HEK293 (cell line): ENCODE results near the gene YPEL1.

ENCODE experiments used
- CTCF ChIA-PET: fragments of 350-600 bp; formaldehyde crosslinking; extraction: SDS; loops from one replicate; lab custom pipeline; 2021; ENCODE audit warnings: antibody characterized with exemption; lab: Yijun Ruan, JAX
- POLR2A ChIA-PET: fragments of 300-600 bp; formaldehyde crosslinking; extraction: SDS; loops from one replicate; lab custom pipeline; 2020; ENCODE audit warnings: antibody characterized with exemption, inconsistent platforms; lab: Yijun Ruan, JAX
- H3K27ac ChIP-seq: fragments of 200-500 bp; sonication (Bioruptor generic); 2 replicates; pipeline ENCODE4 v1.5.1; 2014; ENCODE audit warnings: low read depth, low read length, control low read depth, inconsistent platforms; ENCODE audit errors: extremely low read depth
- H3K36me3 ChIP-seq, 2 experiments: fragments of 200-500 bp in 1 of 2; sonication (Bioruptor generic) in 1 of 2; 1 replicate in 1 of 2; 2 replicates in 1 of 2; pipeline ENCODE4 v1.5.1; 2014 to 2017; ENCODE audit warnings: inconsistent platforms in 2 of 2, low read length in 2 of 2; ENCODE audit not compliant: control insufficient read depth in 2 of 2, insufficient read depth in 1 of 2
- H3K4me1 ChIP-seq: fragments of 200-500 bp; sonication (Bioruptor generic); 2 replicates; pipeline ENCODE4 v1.5.1; 2014; ENCODE audit warnings: mild to moderate bottlenecking, low read length, inconsistent platforms; ENCODE audit not compliant: control insufficient read depth, insufficient read depth
- H3K4me3 ChIP-seq: 2 replicates; pipeline ENCODE4 v1.5.1; 2011; ENCODE audit warnings: low read depth, mild to moderate bottlenecking, control low read depth, low read length, moderate library complexity
- H3K9me3 ChIP-seq: fragments of 200-500 bp; sonication (Bioruptor generic); 2 replicates; pipeline ENCODE4 v1.5.1; 2014; ENCODE audit warnings: low read depth, low read length, inconsistent platforms; ENCODE audit not compliant: control insufficient read depth, insufficient read depth
- ATF2 ChIP-seq: fragments of 450-650 bp; formaldehyde crosslinking; IDR thresholded peaks from 2 replicates; pipeline ENCODE4 v1.5.1; 2016; ENCODE audit warnings: missing biosample characterization, missing genetic modification characterization, low read depth
- FEZF1 ChIP-seq: fragments of 450-650 bp; formaldehyde crosslinking; IDR thresholded peaks from 2 replicates; pipeline ENCODE4 v1.5.1; 2016; ENCODE audit warnings: missing biosample characterization, missing genetic modification characterization
- GLI4 ChIP-seq: fragments of 450-650 bp; formaldehyde crosslinking; IDR thresholded peaks from 2 replicates; pipeline ENCODE4 v1.5.1; 2016; ENCODE audit warnings: missing biosample characterization, missing genetic modification characterization
- KLF1 ChIP-seq: fragments of 450-650 bp; formaldehyde crosslinking; IDR thresholded peaks from 2 replicates; pipeline ENCODE4 v1.5.1; 2016; ENCODE audit warnings: missing biosample characterization, missing genetic modification characterization
- KLF17 ChIP-seq: fragments of 450-650 bp; formaldehyde crosslinking; IDR thresholded peaks from 2 replicates; pipeline ENCODE4 v1.5.1; 2016; ENCODE audit warnings: missing biosample characterization, missing genetic modification characterization
- MEIS1 ChIP-seq: sonication (generic); formaldehyde crosslinking; IDR thresholded peaks from 2 replicates; pipeline ENCODE4 v1.8.1; 2022; ENCODE audit warnings: missing genetic modification reagents, mild to moderate bottlenecking, borderline replicate concordance
- MYNN ChIP-seq: fragments of 450-650 bp; formaldehyde crosslinking; IDR thresholded peaks from 2 replicates; pipeline ENCODE4 v1.5.1; 2016; ENCODE audit warnings: missing biosample characterization, missing genetic modification characterization, borderline replicate concordance
- REST ChIP-seq: fragments of 450-650 bp; formaldehyde crosslinking; IDR thresholded peaks from 2 replicates; pipeline ENCODE4 v1.5.1; 2016; ENCODE audit warnings: missing biosample characterization, missing genetic modification characterization
- SALL2 ChIP-seq: fragments of 450-650 bp; formaldehyde crosslinking; IDR thresholded peaks from 2 replicates; pipeline ENCODE4 v1.5.0; 2017; ENCODE audit warnings: missing biosample characterization, mild to moderate bottlenecking, missing genetic modification characterization, borderline replicate concordance
- SETDB1 ChIP-seq: IDR thresholded peaks from one replicate; pipeline ENCODE4 v1.6.1; 2017; ENCODE audit warnings: mild to moderate bottlenecking, low read length, moderate library complexity, mixed read lengths; ENCODE audit not compliant: insufficient read length
- WT1 ChIP-seq: fragments of 450-650 bp; formaldehyde crosslinking; IDR thresholded peaks from 2 replicates; pipeline ENCODE4 v1.5.1; 2016; ENCODE audit warnings: missing biosample characterization, missing genetic modification characterization
- YY1 ChIP-seq: fragments of 450-650 bp; formaldehyde crosslinking; IDR thresholded peaks from 2 replicates; pipeline ENCODE4 v1.5.1; 2018; ENCODE audit warnings: missing biosample characterization, missing genetic modification characterization
- ZEB2 ChIP-seq: fragments of 450-650 bp; formaldehyde crosslinking; IDR thresholded peaks from 2 replicates; pipeline ENCODE4 v1.5.1; 2016; ENCODE audit warnings: missing biosample characterization, missing genetic modification characterization
- ZNF184 ChIP-seq: fragments of 450-650 bp; IDR thresholded peaks from 2 replicates; pipeline ENCODE4 v1.5.1; 2018; ENCODE audit warnings: missing biosample characterization, mild to moderate bottlenecking, missing genetic modification characterization
- ZNF23 ChIP-seq: fragments of 450-650 bp; formaldehyde crosslinking; IDR thresholded peaks from 2 replicates; pipeline ENCODE4 v1.5.1; 2016; ENCODE audit warnings: missing biosample characterization, missing genetic modification characterization, borderline replicate concordance
- ZNF239 ChIP-seq: fragments of 450-650 bp; formaldehyde crosslinking; IDR thresholded peaks from 2 replicates; pipeline ENCODE4 v1.5.1; 2016; ENCODE audit warnings: missing biosample characterization, missing genetic modification characterization
- ZNF24 ChIP-seq: fragments of 450-650 bp; formaldehyde crosslinking; IDR thresholded peaks from 2 replicates; pipeline ENCODE4 v1.5.1; 2016; ENCODE audit warnings: missing biosample characterization, missing genetic modification characterization
- ZNF266 ChIP-seq: fragments of 450-650 bp; formaldehyde crosslinking; IDR thresholded peaks from 2 replicates; pipeline ENCODE4 v1.5.1; 2016; ENCODE audit warnings: missing biosample characterization, missing genetic modification characterization, low read depth
- ZNF354C ChIP-seq: fragments of 450-650 bp; formaldehyde crosslinking; IDR thresholded peaks from 2 replicates; pipeline ENCODE4 v1.5.1; 2016; ENCODE audit warnings: missing biosample characterization, missing genetic modification characterization, low read depth, borderline replicate concordance
- ZNF416 ChIP-seq: fragments of 450-650 bp; formaldehyde crosslinking; IDR thresholded peaks from 2 replicates; pipeline ENCODE4 v1.5.1; 2016; ENCODE audit warnings: missing biosample characterization, missing genetic modification characterization

YPEL1 gene

GRCh38 chr22:21759093-21759492, 23.5 kb upstream of the YPEL1 start:
- Histone ChIP-seq H3K4me1 (0 out of 2 replicates have a peak, but pooled peaks cover 3% of the 10 kb centered on the region), H3K36me3 (peaks cover 0 to 60% of the 10 kb centered on the region in 2 experiments; a peak in 1 of 3 replicates), H3K27ac (no peak overlapping the region), H3K9me3 (no peaks in the 10 kb centered on the region), H3K4me3 (no peak overlapping the region)
- no peak for TF ChIP-seq ZNF239 (tag by site-specific recombination)
- no peak for TF ChIP-seq KLF17 (tag by site-specific recombination)
- no peak for TF ChIP-seq GLI4 (tag by site-specific recombination)
- no peak for TF ChIP-seq ZNF24 (tag by site-specific recombination)
- POLR2A ChIA-PET = no interaction called here
- CTCF ChIA-PET = interaction anchor here (0.6 kb wide), 1 partner anchor 449 kb away, joined by 4 read pairs; no protein-coding TSS in a partner anchor

- H3K9me3 ChIP-seq = no peaks in the 10 kb centered on the region
- no peak overlapping the region for H3K27ac ChIP-seq
- no peak overlapping the region for H3K4me3 ChIP-seq
- ChIA-PET POLR2A (no interaction called here), CTCF (no interaction called here)
- peaks cover 0 to 52% of the 10 kb centered on the region in 2 experiments; a peak in 1 of 3 replicates for H3K36me3 ChIP-seq
- TF ChIP-seq ZNF416 (tag by site-specific recombination) (no peak), ZNF23 (tag by site-specific recombination) (no peak), SETDB1 (no peak), ZNF184 (no peak), REST (tag by site-specific recombination) (no peak), MEIS1 (CRISPR knock-in tag) (no peak), MYNN (tag by site-specific recombination) (no peak), ATF2 (no peak), ZNF266 (tag by site-specific recombination) (no peak)
- TF ChIP-seq, all 188 proteins: peak for 0
- H3K4me1 ChIP-seq = 0 out of 2 replicates have a peak, but pooled peaks cover 3% of the 10 kb centered on the region
Measured at GRCh38 chr22:21758091-21758864, 22.7 kb upstream of the YPEL1 start.

DNA sequence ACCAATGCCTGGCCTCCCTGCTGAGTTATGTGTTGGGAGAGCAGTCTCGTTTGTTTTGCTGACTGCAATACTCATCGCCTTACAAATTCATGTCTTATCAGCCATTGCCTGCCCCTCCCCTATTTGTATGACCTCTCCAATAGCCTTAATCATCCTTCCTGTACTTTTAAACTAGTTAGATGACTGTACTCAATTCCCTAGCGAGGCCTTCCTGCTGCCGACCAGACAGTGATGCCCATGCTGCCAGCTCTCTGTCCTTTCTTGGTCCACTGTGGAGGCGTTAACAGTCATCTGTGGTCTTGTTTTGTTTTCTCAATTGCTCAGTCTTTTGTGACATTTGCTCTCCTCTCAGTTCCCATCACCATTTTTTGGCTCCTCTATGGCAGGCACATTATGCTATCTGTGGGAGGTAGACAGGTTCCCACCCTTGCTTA, 20.3 kb upstream of the YPEL1 start:
- ChIA-PET CTCF (no interaction called here), POLR2A (no interaction called here)
- no peak overlapping the region for H3K4me3 ChIP-seq
- no peak overlapping the region for H3K27ac ChIP-seq
- TF ChIP-seq ZNF354C (tag by site-specific recombination) (no peak), WT1 (tag by site-specific recombination) (0 out of 2 replicates have a peak, but pooled peaks have one; percentile 30), ZEB2 (tag by site-specific recombination) (0 out of 2 replicates have a peak, but pooled peaks have one; percentile 23), YY1 (no peak), SALL2 (tag by site-specific recombination) (no peak), FEZF1 (tag by site-specific recombination) (peak; percentile 61; the same call in 1 of the 2 replicates), KLF1 (0 out of 2 replicates have a peak, but pooled peaks have one; percentile 18)
- peaks cover 0 to 28% of the 10 kb centered on the region in 2 experiments; a peak in 1 of 3 replicates for H3K36me3 ChIP-seq
- H3K9me3 ChIP-seq = no peaks in the 10 kb centered on the region
- 0 out of 2 replicates have a peak, but pooled peaks cover 3% of the 10 kb centered on the region for H3K4me1 ChIP-seq
